Osteoblast (primary cell): ENCODE measurements around the gene RASGEF1B. TPM values are rescaled to one million over a fixed set of nuclear protein-coding genes. Genes with fewer than 3 reads are reported as not detected.
"Not testable (repeated sequence)": the region's sequence is repeated elsewhere in the genome, so short reads cannot be mapped to it uniquely, and the experiment has no call there.

Experiments used
- DNase-seq: peaks from one replicate; pipeline ENCODE4 v3.0.0; 2011; ENCODE audit warnings: low spot score, mixed read lengths; ENCODE audit not compliant: insufficient read length; ENCODE audit errors: missing footprints
- H2AFZ ChIP-seq: 2 replicates; pipeline ENCODE4 v1.6.0; 2011; ENCODE audit warnings: mild to moderate bottlenecking, low read length
- H3K27ac ChIP-seq: 2 replicates; pipeline ENCODE4 v1.5.1; 2011; ENCODE audit warnings: mild to moderate bottlenecking, low read depth, low read length, moderate library complexity
- H3K27me3 ChIP-seq: 2 replicates; pipeline ENCODE4 v1.6.0; 2012; ENCODE audit warnings: mild to moderate bottlenecking, control low read depth, inconsistent platforms, low read length, moderate library complexity; ENCODE audit not compliant: insufficient read depth
- H3K36me3 ChIP-seq: 2 replicates; pipeline ENCODE4 v1.5.1; 2011; ENCODE audit warnings: mild to moderate bottlenecking, low read length, control low read depth, moderate library complexity; ENCODE audit not compliant: insufficient read depth
- H3K4me1 ChIP-seq: 2 replicates; pipeline ENCODE4 v1.5.1; 2011; ENCODE audit warnings: mild to moderate bottlenecking, low read length, control low read depth, moderate library complexity; ENCODE audit not compliant: insufficient read depth
- H3K4me2 ChIP-seq: 2 replicates; pipeline ENCODE4 v1.6.0; 2011; ENCODE audit warnings: mild to moderate bottlenecking, low read length; ENCODE audit not compliant: insufficient read depth
- H3K4me3 ChIP-seq: fragments of 200-600 bp; sonication (generic); 3 replicates; pipeline ENCODE4 v1.5.1; 2012; ENCODE audit warnings: mild to moderate bottlenecking, low read length, inconsistent platforms; ENCODE audit not compliant: insufficient read depth
- H3K79me2 ChIP-seq: 2 replicates; pipeline ENCODE4 v1.6.0; 2012; ENCODE audit warnings: mild to moderate bottlenecking, low read length, control low read depth, inconsistent platforms; ENCODE audit not compliant: insufficient read depth
- H3K9me3 ChIP-seq: 2 replicates; pipeline ENCODE4 v1.5.1; 2011; ENCODE audit warnings: low read depth, low read length, control low read depth
- H4K20me1 ChIP-seq: 2 replicates; pipeline ENCODE4 v1.6.0; 2012; ENCODE audit warnings: mild to moderate bottlenecking, low read length, control low read depth; ENCODE audit not compliant: insufficient read depth
- CTCF ChIP-seq: IDR thresholded peaks from 2 replicates; pipeline ENCODE4 v1.5.1; 2011; ENCODE audit warnings: mild to moderate bottlenecking, low read depth, low read length, moderate library complexity; ENCODE audit errors: extremely low read depth
- total RNA-seq: library from RNA; depleted of rRNA; stranded (reverse); fragments of >200 nt; gene quantifications from 2 replicates; pipeline ENCODE4 v1.2.3, GENCODE V29; 2012

RASGEF1B gene
- total RNA-seq, 1 donor: 5.8 TPM

GRCh38 chr4:81410680-81411079 is 61.0 kb downstream of the RASGEF1B start:
- TF ChIP-seq CTCF: no peak
- Histone ChIP-seq H3K27me3 (no peaks in the 10 kb centered on the region), H3K27ac (no peak overlapping the region), H3K4me1 (no peaks in the 10 kb centered on the region), H3K36me3 (no peaks in the 10 kb centered on the region), H2AFZ (no peak overlapping the region), H3K4me2 (no peak overlapping the region), H3K9me3 (no peaks in the 10 kb centered on the region), H3K4me3 (no peak overlapping the region), H4K20me1 (no peaks in the 10 kb centered on the region), H3K79me2 (no peaks in the 10 kb centered on the region)
- no peak for DNase-seq

GRCh38 chr4:81409836-81410235 is 61.9 kb downstream of the RASGEF1B start:
- no peaks in the 10 kb centered on the region for H3K36me3 ChIP-seq
- H3K27me3 ChIP-seq: no peaks in the 10 kb centered on the region
- no peaks in the 10 kb centered on the region for H3K9me3 ChIP-seq
- H3K27ac ChIP-seq: no peak overlapping the region
- no peak overlapping the region for H3K4me3 ChIP-seq
- DNase-seq: no peak
- H2AFZ ChIP-seq: no peak overlapping the region
- no peaks in the 10 kb centered on the region for H3K4me1 ChIP-seq
- TF ChIP-seq CTCF: no peak
- H4K20me1 ChIP-seq: no peaks in the 10 kb centered on the region
- H3K4me2 ChIP-seq: no peak overlapping the region
- no peaks in the 10 kb centered on the region for H3K79me2 ChIP-seq

GRCh38 chr4:81408341-81408740 is 63.4 kb downstream of the RASGEF1B start:
- Histone ChIP-seq H3K27ac (no peak overlapping the region), H3K4me1 (no peaks in the 10 kb centered on the region), H3K4me3 (no peak overlapping the region), H3K9me3 (no peaks in the 10 kb centered on the region), H3K36me3 (no peaks in the 10 kb centered on the region), H4K20me1 (no peaks in the 10 kb centered on the region), H3K4me2 (no peak overlapping the region), H3K27me3 (no peaks in the 10 kb centered on the region), H2AFZ (no peak overlapping the region), H3K79me2 (no peaks in the 10 kb centered on the region)
- no peak for TF ChIP-seq CTCF
- DNase-seq: no peak

- Histone ChIP-seq H3K27ac (no peak overlapping the region), H3K4me2 (no peak overlapping the region), H3K4me3 (no peak overlapping the region), H3K36me3 (no peaks in the 10 kb centered on the region), H4K20me1 (no peaks in the 10 kb centered on the region), H3K27me3 (no peaks in the 10 kb centered on the region), H3K4me1 (no peaks in the 10 kb centered on the region), H3K79me2 (no peaks in the 10 kb centered on the region), H3K9me3 (no peaks in the 10 kb centered on the region), H2AFZ (no peak overlapping the region)
- TF ChIP-seq CTCF: no peak
- DNase-seq: no peak
Observed at GRCh38 chr4:81407726-81408125, 64.0 kb downstream of the RASGEF1B start.

GRCh38 chr4:81406481-81406880 is 65.2 kb downstream of the RASGEF1B start:
- H3K79me2 ChIP-seq, H3K27me3 ChIP-seq, H3K4me3 ChIP-seq, H3K4me1 ChIP-seq, H3K27ac ChIP-seq, H2AFZ ChIP-seq, H4K20me1 ChIP-seq, DNase-seq, H3K36me3 ChIP-seq, H3K4me2 ChIP-seq, H3K9me3 ChIP-seq: not testable (repeated sequence)
